Measurements from ENCODE around the gene PLD5.
"Not testable (repeated sequence)": the region's sequence is repeated elsewhere in the genome, so short reads cannot be mapped to it uniquely, and the experiment has no call there.

The PLD5 gene

DNA sequence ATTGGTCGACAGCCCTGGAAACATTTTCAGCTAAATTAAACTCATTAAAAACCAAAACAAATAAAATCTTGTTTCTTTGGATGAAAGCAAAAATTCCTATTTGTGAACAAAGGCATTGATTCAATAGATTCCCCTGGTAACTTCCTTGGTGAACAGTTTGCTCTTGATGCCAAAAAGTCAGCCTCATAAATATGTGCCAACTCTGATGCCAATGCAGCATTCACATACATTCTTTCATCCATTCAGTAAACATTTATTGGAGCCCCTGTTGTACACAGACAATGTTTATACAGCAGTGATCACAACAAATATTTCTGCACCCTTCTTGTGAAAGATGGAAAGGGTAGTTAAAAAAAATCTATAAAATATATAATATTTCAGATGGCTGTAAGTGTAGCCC, 107.8 kb downstream of the PLD5 start:
- H3K27ac ChIP-seq (ENCODE audit: low read depth, low read length), result no peak overlapping the region
- no peak overlapping the region for H3K4me3 ChIP-seq (ENCODE audit: low read length)
- H3K27me3 ChIP-seq (ENCODE audit: insufficient read depth, low read length), result no peaks in the 10 kb centered on the region
- WGBS, result 95% methylated on average over 1 of the region's 1 CpG
- H3K36me3 ChIP-seq (ENCODE audit: insufficient read depth, low read length), result no peaks in the 10 kb centered on the region
- H3K4me1 ChIP-seq (ENCODE audit: insufficient read depth, low read length), result peaks cover 16% of the 10 kb centered on the region
- no peak overlapping the region for H3K9ac ChIP-seq (ENCODE audit: low read depth, low read length)
- peaks cover 3% of the 10 kb centered on the region; the same call in 1 of the 2 replicates for H3K9me3 ChIP-seq (ENCODE audit: insufficient read depth, low read depth, low read length)

DNA sequence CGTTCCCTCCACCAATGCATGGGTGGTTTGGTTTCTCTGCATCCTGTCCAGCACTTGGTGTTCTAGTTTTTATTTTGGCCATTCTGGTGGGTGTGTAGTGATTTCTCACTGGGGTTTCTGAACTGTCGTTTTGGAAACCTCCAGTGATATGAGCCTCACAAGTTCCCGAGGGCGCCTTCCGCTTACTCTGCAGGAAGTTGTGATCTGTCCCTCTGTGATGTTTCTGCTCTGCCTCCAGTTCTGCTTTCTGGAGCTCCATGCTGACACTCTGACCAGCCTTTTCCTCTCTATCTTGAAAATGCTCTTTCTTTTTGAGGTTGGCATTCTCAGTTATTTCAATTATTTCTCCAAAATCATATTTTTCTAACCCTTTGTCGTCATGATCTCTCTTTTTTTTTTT, 111.6 kb downstream of the PLD5 start:
- 92% methylated on average over 6 of the region's 6 CpGs for WGBS
- peaks cover 16% of the 10 kb centered on the region for H3K4me1 ChIP-seq (ENCODE audit: insufficient read depth, low read length)
- peaks cover 7% of the 10 kb centered on the region; the same call in 1 of the 2 replicates for H3K9me3 ChIP-seq (ENCODE audit: insufficient read depth, low read depth, low read length)
- H3K4me3 ChIP-seq (ENCODE audit: low read length), result no peak overlapping the region
- H3K36me3 ChIP-seq (ENCODE audit: insufficient read depth, low read length), result no peaks in the 10 kb centered on the region
- H3K27me3 ChIP-seq (ENCODE audit: insufficient read depth, low read length), result no peaks in the 10 kb centered on the region
- no peak overlapping the region for H3K9ac ChIP-seq (ENCODE audit: low read depth, low read length)
- no peak overlapping the region for H3K27ac ChIP-seq (ENCODE audit: low read depth, low read length)

DNA sequence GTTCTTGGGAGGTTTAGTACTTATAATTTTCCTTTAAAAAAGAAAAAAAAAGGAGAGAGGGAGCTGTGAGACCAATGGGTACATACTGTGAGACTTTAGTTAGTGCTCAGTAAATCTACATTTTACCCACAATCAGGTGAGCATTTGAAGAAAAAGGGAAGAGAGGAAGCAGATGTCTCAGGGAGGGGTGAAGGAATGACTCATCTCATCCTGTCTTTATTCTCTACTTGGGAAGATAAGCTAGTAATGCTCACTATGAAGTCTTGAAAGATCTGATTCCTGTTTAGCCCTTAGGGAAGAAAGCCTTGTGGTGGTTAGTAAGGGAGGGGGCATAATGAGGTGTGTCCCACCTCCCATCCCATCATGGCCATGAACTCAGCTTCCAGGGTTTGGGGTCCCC, 112.6 kb downstream of the PLD5 start:
- Histone ChIP-seq H3K9me3 (ENCODE audit: insufficient read depth, low read depth, low read length) (peaks cover 4% of the 10 kb centered on the region; the same call in 1 of the 2 replicates), H3K4me1 (ENCODE audit: insufficient read depth, low read length) (peaks cover 16% of the 10 kb centered on the region), H3K4me3 (ENCODE audit: low read length) (no peak overlapping the region), H3K9ac (ENCODE audit: low read depth, low read length) (no peak overlapping the region), H3K27ac (ENCODE audit: low read depth, low read length) (no peak overlapping the region), H3K36me3 (ENCODE audit: insufficient read depth, low read length) (no peaks in the 10 kb centered on the region), H3K27me3 (ENCODE audit: insufficient read depth, low read length) (no peaks in the 10 kb centered on the region)

DNA sequence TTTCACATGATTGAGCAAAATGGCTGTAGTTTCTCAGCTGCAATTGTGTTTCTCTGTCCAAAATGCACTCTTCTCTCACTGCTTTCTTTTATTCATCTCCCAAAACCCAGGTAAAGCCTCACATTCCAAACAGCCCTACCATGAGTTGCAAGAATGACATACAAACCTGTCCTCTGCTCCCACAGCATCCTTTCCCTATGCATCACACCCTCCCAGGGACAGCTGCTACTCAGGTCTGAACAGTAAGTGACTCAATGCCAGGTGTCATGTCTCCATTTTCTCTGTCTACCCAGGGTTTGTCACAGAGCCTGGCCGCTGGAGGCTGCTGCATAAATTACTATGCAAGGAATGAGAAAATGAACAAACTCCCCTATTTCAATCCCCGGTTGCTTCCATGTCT, 118.5 kb downstream of the PLD5 start:
- 84% methylated on average over 2 of the region's 2 CpGs for WGBS
- Histone ChIP-seq H3K27me3 (ENCODE audit: insufficient read depth, low read length) (no peaks in the 10 kb centered on the region), H3K4me3 (ENCODE audit: low read length) (no peak overlapping the region), H3K9me3 (ENCODE audit: insufficient read depth, low read depth, low read length) (peaks cover 4% of the 10 kb centered on the region; the same call in 1 of the 2 replicates), H3K36me3 (ENCODE audit: insufficient read depth, low read length) (no peaks in the 10 kb centered on the region), H3K4me1 (ENCODE audit: insufficient read depth, low read length) (no peaks in the 10 kb centered on the region), H3K9ac (ENCODE audit: low read depth, low read length) (no peak overlapping the region), H3K27ac (ENCODE audit: low read depth, low read length) (no peak overlapping the region)

DNA sequence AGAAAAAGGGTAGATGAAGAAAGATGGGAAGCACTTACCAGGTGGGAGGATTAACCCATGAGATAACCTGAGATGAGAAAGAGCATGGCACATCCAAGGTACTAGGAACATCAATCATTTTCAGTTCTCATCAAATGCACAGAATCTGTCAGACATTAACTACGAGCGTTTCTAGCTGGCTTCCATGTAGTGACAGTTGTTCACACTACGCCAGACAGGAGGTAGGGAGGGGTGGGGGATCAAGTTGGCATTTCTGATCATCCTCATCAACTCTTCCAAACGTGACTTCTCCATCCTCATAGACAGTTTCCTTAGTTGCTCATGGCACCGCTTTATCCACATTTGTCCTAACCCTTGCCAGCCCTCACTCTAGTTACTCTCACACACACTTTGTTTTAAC, 120.2 kb downstream of the PLD5 start:
- no peaks in the 10 kb centered on the region for H3K4me1 ChIP-seq (ENCODE audit: insufficient read depth, low read length)
- H3K36me3 ChIP-seq (ENCODE audit: insufficient read depth, low read length), result no peaks in the 10 kb centered on the region
- no peak overlapping the region for H3K27ac ChIP-seq (ENCODE audit: low read depth, low read length)
- no peaks in the 10 kb centered on the region for H3K27me3 ChIP-seq (ENCODE audit: insufficient read depth, low read length)
- H3K9ac ChIP-seq (ENCODE audit: low read depth, low read length), result no peak overlapping the region
- WGBS, result 88% methylated on average over 4 of the region's 5 CpGs
- H3K9me3 ChIP-seq (ENCODE audit: insufficient read depth, low read depth, low read length), result peaks cover 4% of the 10 kb centered on the region; the same call in 1 of the 2 replicates
- H3K4me3 ChIP-seq (ENCODE audit: low read length), result no peak overlapping the region

GRCh38 chr1:242402956-242403355, 121.5 kb downstream of the PLD5 start:
- no peaks in the 10 kb centered on the region for H3K9me3 ChIP-seq (ENCODE audit: insufficient read depth, low read depth, low read length)
- H3K36me3 ChIP-seq (ENCODE audit: insufficient read depth, low read length), result no peaks in the 10 kb centered on the region
- no peak overlapping the region for H3K4me3 ChIP-seq (ENCODE audit: low read length)
- no peak overlapping the region for H3K27ac ChIP-seq (ENCODE audit: low read depth, low read length)
- no peak overlapping the region for H3K9ac ChIP-seq (ENCODE audit: low read depth, low read length)
- whole genome bisulfite sequencing, result 90% methylated on average over 5 of the region's 5 CpGs
- no peaks in the 10 kb centered on the region for H3K4me1 ChIP-seq (ENCODE audit: insufficient read depth, low read length)
- H3K27me3 ChIP-seq (ENCODE audit: insufficient read depth, low read length), result no peaks in the 10 kb centered on the region

DNA sequence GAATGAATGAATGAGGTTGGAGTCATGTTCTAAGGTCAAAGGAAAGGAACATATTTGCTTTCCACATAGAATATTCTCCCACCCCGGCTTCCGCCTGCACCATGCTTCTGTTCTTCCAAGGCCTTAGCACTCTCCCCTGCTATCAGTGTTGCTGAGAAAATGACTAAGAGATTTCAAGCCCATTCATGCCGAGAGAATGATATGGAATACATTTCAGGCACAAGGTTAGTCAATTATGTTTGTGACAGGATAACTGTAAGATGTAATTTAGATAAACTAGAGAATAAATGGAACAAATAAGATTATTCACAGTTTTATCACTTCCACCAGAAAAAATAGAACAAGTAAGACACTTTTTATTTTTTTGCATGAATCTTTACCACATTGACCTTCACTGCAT, 122.6 kb downstream of the PLD5 start:
- Histone ChIP-seq H3K4me3 (ENCODE audit: low read length) (no peak overlapping the region), H3K27ac (ENCODE audit: low read depth, low read length) (no peak overlapping the region), H3K27me3 (ENCODE audit: insufficient read depth, low read length) (no peaks in the 10 kb centered on the region), H3K4me1 (ENCODE audit: insufficient read depth, low read length) (no peaks in the 10 kb centered on the region), H3K9ac (ENCODE audit: low read depth, low read length) (no peak overlapping the region), H3K36me3 (ENCODE audit: insufficient read depth, low read length) (no peaks in the 10 kb centered on the region), H3K9me3 (ENCODE audit: insufficient read depth, low read depth, low read length) (no peaks in the 10 kb centered on the region)
- WGBS, result 91% methylated on average over 3 of the region's 3 CpGs

- Histone ChIP-seq H3K27me3 (ENCODE audit: insufficient read depth, low read length) (no peaks in the 10 kb centered on the region), H3K27ac (ENCODE audit: low read depth, low read length) (no peak overlapping the region), H3K36me3 (ENCODE audit: insufficient read depth, low read length) (no peaks in the 10 kb centered on the region), H3K9me3 (ENCODE audit: insufficient read depth, low read depth, low read length) (no peaks in the 10 kb centered on the region), H3K4me3 (ENCODE audit: low read length) (no peak overlapping the region), H3K4me1 (ENCODE audit: insufficient read depth, low read length) (no peaks in the 10 kb centered on the region), H3K9ac (ENCODE audit: low read depth, low read length) (no peak overlapping the region)
- 87% methylated on average over 5 of the region's 5 CpGs for WGBS
These were observed 126.1 kb downstream of the PLD5 start for GRCh38 chr1:242398351-242398750.

DNA sequence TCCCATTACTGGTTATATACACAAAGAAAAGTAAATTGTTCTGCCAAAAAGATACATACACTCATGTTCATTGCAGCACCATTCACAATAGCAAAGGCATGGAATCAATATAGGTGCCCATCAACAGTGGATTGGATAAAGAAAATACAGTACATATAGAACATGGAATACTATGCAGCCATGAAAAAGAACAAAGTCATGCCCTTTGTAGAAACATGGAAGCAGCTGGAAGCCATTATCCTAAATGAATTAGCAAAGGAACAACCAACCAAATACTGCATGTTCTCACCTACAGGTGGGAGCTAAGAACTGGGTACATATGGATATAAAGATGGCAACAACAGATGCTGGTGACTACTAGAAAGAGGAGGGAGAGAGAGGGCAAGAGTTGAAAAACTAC, 132.6 kb downstream of the PLD5 start:
- Histone ChIP-seq H3K4me3 (ENCODE audit: low read length) (no peak overlapping the region), H3K9ac (ENCODE audit: low read depth, low read length) (no peak overlapping the region), H3K27ac (ENCODE audit: low read depth, low read length) (no peak overlapping the region), H3K36me3 (ENCODE audit: insufficient read depth, low read length) (no peaks in the 10 kb centered on the region), H3K27me3 (ENCODE audit: insufficient read depth, low read length) (no peaks in the 10 kb centered on the region), H3K4me1 (ENCODE audit: insufficient read depth, low read length) (no peaks in the 10 kb centered on the region), H3K9me3 (ENCODE audit: insufficient read depth, low read depth, low read length) (no peaks in the 10 kb centered on the region)

- H3K4me1 ChIP-seq (ENCODE audit: insufficient read depth, low read length); H3K9ac ChIP-seq (ENCODE audit: low read depth, low read length); H3K4me3 ChIP-seq (ENCODE audit: low read length); H3K9me3 ChIP-seq (ENCODE audit: insufficient read depth, low read depth, low read length); H3K36me3 ChIP-seq (ENCODE audit: insufficient read depth, low read length); H3K27me3 ChIP-seq (ENCODE audit: insufficient read depth, low read length); H3K27ac ChIP-seq (ENCODE audit: low read depth, low read length): not testable (repeated sequence)
- 90% methylated on average over 6 of the region's 6 CpGs for WGBS
These were observed 148.4 kb downstream of the PLD5 start for GRCh38 chr1:242376121-242376520.

GRCh38 chr1:242350446-242350845, 174.1 kb downstream of the PLD5 start:
- not testable (repeated sequence) for H3K27me3 ChIP-seq (ENCODE audit: insufficient read depth, low read length); H3K27ac ChIP-seq (ENCODE audit: low read depth, low read length); H3K4me1 ChIP-seq (ENCODE audit: insufficient read depth, low read length); H3K9ac ChIP-seq (ENCODE audit: low read depth, low read length); H3K36me3 ChIP-seq (ENCODE audit: insufficient read depth, low read length); H3K4me3 ChIP-seq (ENCODE audit: low read length); H3K9me3 ChIP-seq (ENCODE audit: insufficient read depth, low read depth, low read length)
- WGBS, result 98% methylated on average over 2 of the region's 3 CpGs

GRCh38 chr1:242349636-242350035, 174.9 kb downstream of the PLD5 start:
- Histone ChIP-seq H3K27ac (ENCODE audit: low read depth, low read length) (no peak overlapping the region), H3K4me1 (ENCODE audit: insufficient read depth, low read length) (no peaks in the 10 kb centered on the region), H3K36me3 (ENCODE audit: insufficient read depth, low read length) (no peaks in the 10 kb centered on the region), H3K9me3 (ENCODE audit: insufficient read depth, low read depth, low read length) (no peaks in the 10 kb centered on the region), H3K27me3 (ENCODE audit: insufficient read depth, low read length) (no peaks in the 10 kb centered on the region), H3K9ac (ENCODE audit: low read depth, low read length) (no peak overlapping the region), H3K4me3 (ENCODE audit: low read length) (no peak overlapping the region)
- 94% methylated on average over 1 of the region's 1 CpG for WGBS

Data from HUES64 (cell line).